Activated CD8-positive, alpha-beta memory T cell treated with anti-CD3 and anti-CD28 coated beads for 36 hours (primary cell): ENCODE results near the gene ZNHIT6. TPM values are rescaled to one million over a fixed set of nuclear protein-coding genes. Genes with fewer than 3 reads are reported as not detected.
"Not testable (repeated sequence)": the region's sequence is repeated elsewhere in the genome, so short reads cannot be mapped to it uniquely, and the experiment has no call there.

Experiments used
- CTCF ChIA-PET: fragments of 350-600 bp; sonication (Branson Sonifier 250); formaldehyde crosslinking; loops from one replicate; lab custom pipeline; 2021; ENCODE audit warnings: antibody characterized with exemption; lab: Charles Lee
- POLR2A ChIA-PET: fragments of 350-600 bp; sonication (Branson Sonifier 250); formaldehyde crosslinking; loops from one replicate; lab custom pipeline; 2021; ENCODE audit warnings: antibody characterized with exemption; lab: Charles Lee
- total RNA-seq, 2 experiments: library from RNA; stranded (reverse); gene quantifications; one replicate each; pipeline ENCODE4 v1.2.3, GENCODE V29; 2021

Gene ZNHIT6, protein sequence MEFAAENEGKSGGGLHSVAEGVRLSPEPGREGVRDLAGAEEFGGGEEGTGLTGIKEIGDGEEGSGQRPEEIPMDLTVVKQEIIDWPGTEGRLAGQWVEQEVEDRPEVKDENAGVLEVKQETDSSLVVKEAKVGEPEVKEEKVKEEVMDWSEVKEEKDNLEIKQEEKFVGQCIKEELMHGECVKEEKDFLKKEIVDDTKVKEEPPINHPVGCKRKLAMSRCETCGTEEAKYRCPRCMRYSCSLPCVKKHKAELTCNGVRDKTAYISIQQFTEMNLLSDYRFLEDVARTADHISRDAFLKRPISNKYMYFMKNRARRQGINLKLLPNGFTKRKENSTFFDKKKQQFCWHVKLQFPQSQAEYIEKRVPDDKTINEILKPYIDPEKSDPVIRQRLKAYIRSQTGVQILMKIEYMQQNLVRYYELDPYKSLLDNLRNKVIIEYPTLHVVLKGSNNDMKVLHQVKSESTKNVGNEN
- 10 to 100 TPM; 32.5 to 32.7 TPM for total RNA-seq

DNA sequence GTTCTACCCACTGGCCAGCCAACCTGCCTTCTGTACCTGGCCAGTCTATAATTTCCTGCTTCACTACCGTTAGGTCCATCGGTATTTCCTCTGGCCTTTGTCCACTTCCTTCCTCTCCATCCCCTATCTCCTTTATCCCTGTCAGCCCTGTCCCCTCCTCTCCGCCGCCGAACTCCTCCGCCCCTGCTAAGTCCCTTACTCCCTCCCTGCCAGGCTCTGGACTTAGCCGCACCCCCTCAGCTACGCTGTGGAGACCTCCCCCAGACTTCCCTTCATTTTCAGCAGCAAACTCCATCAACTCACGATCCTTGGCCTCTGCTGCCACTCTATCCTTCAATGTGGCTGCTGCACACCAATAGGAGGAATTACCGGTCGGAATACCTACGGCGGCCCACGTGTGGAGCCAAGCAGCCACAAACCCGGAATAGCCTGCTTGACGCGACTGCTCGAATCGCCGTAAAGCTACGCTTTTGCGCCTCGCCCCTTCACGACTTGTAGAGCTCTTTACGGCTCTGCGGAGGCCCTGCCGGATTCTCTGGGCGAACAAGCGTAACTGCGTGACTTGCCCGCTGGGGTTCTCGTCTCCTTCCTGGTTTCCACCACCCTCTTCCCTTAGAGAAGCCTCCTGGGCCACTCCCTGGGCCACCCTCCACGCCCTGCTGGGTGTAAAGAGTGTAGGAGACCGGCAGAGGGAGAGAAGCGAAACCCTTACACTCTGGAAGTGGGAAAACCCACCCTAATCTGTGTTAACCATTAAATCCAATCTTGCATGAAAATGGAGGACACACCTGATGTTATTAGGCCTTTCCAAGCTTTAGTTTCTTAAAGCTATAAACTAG lies at the start of gene ZNHIT6:
TSS of gene ZNHIT6 (minus strand) at position 444 of the 839 bp plus-strand sequence. CDS start at position 295, 149 bp downstream.
- CTCF ChIA-PET: interaction anchor here (0.7 to 1.0 kb wide), 2 partner anchors 13 to 410 kb away, joined by 3 read pairs; no protein-coding TSS in a partner anchor
- POLR2A ChIA-PET: no interaction called here

DNA sequence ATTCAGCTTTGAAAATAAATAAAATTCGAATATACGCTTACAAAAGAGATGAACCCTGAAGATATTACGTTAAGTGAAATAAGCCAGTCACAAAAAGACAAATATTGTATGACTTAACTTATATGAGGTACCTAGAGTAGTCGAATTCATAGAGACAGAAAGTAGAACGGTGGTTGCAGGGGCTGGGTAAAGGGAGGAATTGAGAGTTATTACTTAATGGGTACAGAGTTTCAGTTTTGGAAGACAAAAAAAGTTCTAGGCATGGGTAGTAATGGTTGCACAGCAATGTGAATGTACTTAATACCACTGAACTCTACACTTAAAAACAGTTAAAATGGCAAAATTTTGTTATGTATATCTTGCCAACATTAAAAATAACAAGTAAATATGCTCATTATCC lies 48.6 kb upstream of the ZNHIT6 start:
- CTCF ChIA-PET: no interaction called here
- POLR2A ChIA-PET: no interaction called here

DNA sequence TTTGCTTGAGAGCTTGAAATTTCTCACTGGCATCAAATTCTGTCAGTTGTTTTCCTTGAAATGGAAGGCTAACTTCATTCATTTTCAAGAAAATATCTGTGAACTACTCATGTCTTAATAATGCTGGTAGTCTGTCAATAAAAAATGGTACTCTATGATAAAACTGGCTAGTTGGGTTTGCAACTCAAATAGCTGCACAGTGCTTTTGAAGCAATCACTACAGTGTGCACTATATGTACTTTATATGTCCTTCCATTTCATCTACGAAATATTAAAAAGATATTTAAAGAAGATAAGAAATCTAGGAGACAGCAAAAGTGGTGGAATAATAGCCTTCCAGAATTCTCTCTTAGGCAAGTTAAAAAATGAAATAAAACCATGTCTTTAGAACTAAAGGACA lies 39.9 kb upstream of the ZNHIT6 start:
- POLR2A ChIA-PET: no interaction called here
- CTCF ChIA-PET: no interaction called here

DNA sequence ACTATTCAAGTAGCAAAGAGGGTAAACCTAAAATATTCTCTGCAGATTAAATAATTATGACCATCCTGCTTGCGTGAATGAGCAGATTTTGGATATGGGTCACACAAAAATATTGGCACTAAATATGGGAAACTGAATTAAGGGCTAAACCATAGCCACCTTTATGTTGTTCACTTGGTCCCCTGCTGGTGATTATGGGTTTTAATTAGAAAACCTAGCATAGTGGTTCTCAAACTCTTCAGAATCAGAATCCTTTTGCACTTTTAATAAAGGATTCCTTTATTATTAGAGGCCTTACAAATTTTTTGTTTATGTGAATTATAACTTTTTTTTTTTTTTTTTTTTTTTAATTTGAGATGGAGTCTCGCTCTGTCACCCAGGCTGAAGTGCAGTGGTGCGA lies 38.5 kb upstream of the ZNHIT6 start:
- CTCF ChIA-PET: interaction anchor here (0.7 kb wide), 1 partner anchor 11 kb away, joined by 4 read pairs; no protein-coding TSS in a partner anchor

DNA sequence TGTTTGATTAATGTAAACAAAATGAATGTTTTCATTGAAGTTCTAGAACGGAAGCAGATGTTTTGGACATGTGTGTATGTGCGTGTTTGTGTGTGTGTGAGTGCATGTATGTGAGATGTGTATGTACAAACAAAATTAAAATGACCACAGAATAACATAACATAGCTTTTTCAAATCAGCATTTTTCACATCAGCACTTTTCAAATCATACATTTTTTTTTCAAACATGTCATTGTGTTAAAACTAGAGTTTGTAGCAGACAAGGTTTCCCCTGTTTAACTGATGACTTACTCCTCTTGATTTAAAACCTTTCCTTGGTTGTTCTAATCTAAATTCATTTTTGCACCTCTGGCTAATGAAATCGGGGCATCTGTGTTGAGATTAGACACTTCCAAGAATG lies 35.6 kb upstream of the ZNHIT6 start:
- POLR2A ChIA-PET: no interaction called here
- CTCF ChIA-PET: no interaction called here

More for the DNA sequence above, 38.5 kb upstream of the ZNHIT6 start:
- POLR2A ChIA-PET: no interaction called here

DNA sequence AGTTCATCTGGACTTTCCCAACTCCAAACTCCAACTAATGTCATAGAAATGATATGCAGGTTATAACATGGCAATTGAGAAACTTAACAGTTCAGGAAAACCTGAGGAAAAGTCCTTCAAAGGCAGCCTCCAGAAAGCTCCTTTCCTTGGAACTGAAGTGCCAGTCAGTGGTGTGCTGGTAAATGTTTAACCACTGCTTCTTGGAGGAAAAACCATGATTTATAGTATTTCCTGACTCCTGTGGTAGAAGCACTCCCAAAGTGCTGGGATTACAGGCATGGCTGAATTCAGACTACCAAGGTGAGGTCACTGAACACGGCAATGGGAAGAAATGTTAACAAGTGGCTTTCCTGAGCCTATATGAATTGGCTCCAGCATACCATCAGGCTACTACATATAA lies 26.7 kb upstream of the ZNHIT6 start:
- CTCF ChIA-PET: no interaction called here
- POLR2A ChIA-PET: no interaction called here

DNA sequence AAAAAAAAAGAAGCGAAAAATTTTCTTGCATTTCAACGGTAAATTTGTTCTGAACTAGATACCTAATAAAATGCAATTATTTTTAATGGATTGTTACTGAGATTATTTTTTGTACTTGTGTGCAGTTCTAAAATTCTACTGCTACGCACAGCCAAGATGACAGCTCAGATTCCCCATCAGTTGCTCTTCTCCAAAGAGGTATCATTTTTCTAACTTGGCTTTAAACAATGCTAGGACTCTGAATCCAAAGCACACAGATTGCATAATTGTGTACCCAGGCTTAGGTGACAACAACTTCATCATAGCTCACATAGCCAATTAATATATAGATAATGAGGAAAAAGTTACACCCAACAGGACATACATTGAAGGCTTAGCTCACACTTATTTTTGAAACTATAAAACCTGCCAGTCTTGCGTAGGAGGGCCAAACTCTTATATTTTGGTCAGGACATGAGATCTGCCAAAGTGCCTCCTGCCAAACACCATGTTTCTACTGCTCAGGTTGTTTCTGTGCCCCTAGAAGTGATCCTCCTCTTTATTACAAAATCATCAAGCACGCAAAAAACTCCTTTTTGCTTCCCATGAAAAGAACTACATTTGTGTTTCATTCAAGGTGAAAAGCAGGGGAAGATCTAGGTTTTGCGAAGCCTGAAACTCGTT lies 10.6 kb upstream of the ZNHIT6 start:
- ChIA-PET CTCF (interaction anchor here (0.7 kb wide), 1 partner anchor 81 kb away, joined by 3 read pairs; no protein-coding TSS in a partner anchor), POLR2A (no interaction called here)

DNA sequence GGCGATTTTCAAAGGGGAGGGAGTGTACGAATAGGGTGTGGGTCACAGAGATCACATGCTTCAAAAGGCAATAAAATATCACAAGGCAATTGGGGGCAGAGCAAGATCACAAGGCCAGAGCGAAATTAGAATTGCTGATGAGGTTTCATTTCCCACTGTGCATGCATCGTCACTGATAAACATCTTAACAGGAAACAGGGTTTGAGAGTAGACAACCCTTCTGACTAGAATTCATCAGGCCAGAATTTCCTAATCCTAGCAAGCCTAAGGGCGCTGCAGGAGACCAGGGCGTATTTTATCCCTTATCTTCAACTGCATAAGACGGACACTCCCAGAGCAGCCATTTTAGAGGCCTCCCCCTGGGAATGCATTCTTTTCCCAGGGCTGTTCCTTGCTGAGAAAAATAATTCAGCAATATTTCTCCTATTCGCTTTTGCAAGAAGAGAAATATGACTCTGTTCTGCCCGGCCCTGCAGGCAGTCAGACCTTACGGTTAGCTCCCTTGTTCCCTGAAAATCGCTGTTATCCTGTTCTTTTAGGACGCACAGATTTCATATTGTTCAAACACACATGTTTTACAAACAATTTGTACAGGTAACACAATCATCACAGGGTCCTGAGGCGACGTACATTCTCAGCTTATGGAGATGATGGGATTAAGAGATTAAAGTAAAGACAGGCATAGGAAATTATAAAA lies 6.3 kb upstream of the ZNHIT6 start:
- CTCF ChIA-PET, POLR2A ChIA-PET: not testable (repeated sequence)

DNA sequence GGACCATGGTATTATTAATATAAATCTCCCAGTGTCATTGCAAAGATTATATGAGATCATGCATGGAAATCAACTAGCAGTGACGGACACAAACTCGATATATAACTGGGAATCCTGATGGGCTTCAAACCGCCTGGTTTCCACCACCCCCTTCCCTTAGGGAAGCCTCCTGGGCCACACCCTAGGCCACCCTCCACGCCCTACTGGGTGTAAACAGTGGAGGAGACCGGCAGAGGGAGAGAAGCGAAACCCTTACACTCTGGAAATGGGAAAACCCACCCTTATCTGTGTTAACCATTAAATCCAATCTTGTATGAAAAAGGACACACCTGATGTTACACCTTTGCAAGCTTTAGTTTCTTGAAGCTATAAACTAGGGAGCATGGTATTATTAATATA lies 595 bp upstream of the ZNHIT6 start:
- ChIA-PET POLR2A (no interaction called here), CTCF (interaction anchor here (1.0 kb wide), 1 partner anchor 13 kb away, joined by 3 read pairs; no protein-coding TSS in a partner anchor)

DNA sequence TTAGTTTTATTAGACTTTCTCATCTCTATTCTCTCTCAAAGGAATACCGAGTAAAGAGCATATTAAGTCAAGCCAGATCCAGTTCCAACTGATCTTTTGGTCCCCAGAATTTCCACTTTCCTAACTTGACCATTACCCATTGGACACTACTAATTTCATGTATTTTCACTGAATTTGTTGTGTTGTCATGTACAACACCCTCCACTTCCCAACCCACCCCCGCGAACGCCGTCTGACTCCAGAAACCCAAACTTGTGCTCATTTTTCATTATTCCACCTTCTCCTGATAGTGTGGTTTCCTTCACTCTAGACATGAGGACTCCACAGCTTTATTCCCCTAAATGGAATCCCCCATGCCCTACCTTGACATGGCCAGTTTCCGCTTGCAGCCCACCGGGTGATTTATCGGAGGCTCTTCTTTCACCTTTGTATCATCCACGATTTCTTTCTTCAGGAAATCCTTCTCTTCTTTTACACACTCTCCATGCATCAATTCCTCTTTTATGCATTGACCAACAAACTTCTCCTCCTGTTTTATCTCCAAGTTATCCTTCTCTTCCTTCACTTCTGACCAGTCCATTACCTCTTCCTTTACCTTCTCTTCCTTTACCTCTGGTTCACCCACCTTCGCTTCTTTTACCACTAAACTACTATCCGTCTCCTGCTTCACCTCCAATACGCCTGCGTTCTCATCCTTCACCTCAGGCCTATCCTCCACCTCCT lies 805 bp downstream of the ZNHIT6 start:
- ChIA-PET CTCF (no interaction called here), POLR2A (interaction anchor here (0.6 kb wide), 1 partner anchor 43 kb away, joined by 3 read pairs; no protein-coding TSS in a partner anchor)

DNA sequence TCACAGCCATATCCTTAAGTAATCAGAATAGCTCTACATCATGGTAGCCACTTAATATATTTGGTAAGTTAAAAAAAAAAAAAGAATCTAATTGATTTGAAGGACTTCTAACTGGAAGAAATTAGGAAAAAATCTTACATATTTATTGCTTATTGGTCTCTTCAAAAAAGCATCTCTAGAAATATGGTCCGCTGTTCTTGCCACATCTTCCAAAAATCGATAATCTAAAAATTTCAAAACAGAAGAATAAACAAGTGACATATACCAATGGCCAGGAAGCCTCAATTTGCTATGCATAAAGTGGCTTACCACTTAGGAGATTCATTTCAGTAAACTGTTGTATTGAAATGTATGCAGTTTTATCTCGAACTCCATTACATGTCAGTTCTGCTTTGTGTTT lies 2.3 kb downstream of the ZNHIT6 start:
- ChIA-PET CTCF (no interaction called here), POLR2A (no interaction called here)

DNA sequence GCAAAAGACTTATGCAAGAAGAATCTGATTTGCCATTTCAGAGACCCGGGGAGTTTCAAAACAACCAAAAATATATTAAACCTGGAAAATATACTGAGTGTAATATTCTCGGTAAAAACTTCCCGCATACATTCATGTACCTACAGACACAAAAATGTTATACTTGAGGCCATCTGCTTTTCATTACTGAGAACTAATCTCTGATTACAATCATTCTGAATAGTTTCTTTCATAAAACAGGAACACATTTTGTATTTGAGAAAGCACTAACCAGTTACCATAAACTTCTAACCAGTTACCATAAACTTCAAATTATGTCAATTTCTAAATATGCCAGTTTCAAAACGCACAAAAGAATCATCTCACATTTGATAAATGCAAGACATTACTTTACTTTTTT lies 7.8 kb downstream of the ZNHIT6 start:
- CTCF ChIA-PET: no interaction called here
- POLR2A ChIA-PET: no interaction called here

DNA sequence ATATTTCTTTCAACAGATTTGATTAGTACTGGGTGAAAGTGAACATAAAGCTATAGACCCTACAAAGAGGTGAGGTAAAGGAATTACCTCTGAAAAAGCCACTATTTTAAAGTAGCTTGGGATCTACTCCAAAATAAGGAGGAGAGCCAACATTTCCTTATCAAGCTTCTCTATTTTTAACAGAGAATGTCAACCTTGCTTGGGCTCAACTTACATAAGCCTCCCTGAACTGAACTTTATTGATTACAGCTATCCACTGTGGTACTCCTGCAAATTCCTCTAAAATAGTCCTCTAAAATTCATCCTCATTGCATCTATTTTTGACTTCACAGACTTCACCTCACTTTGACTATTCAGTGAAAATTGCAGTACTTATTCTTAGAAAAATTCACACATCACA lies 10.3 kb downstream of the ZNHIT6 start:
- POLR2A ChIA-PET: no interaction called here
- CTCF ChIA-PET: no interaction called here

DNA sequence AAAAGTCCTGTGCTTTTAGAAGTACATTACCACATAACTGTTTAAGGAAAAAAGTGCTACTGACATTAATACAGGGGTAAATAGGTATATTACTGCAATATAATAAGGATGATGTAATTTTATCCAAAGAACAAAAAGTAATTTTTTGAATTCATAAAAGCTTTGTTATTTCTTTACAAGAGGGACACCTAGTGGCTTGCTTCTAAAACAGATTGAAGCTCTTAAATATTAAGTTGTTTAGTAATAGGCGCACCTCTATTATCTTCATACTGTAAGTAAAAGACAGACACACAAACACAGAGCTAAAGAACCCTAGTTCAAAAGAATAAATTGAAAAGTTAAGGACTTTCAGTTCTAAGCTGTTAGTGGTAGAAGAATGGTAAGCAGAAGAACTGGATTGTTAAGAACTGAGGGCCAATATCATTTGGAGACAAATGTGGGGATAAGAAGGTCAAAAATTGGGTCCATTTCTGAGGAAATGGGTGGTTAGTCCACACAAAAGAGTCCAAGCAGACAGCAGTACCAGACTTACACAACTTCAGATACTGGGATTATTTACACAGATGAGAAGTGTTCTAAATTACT lies 15.4 kb downstream of the ZNHIT6 start:
- CTCF ChIA-PET: no interaction called here
- POLR2A ChIA-PET: no interaction called here

DNA sequence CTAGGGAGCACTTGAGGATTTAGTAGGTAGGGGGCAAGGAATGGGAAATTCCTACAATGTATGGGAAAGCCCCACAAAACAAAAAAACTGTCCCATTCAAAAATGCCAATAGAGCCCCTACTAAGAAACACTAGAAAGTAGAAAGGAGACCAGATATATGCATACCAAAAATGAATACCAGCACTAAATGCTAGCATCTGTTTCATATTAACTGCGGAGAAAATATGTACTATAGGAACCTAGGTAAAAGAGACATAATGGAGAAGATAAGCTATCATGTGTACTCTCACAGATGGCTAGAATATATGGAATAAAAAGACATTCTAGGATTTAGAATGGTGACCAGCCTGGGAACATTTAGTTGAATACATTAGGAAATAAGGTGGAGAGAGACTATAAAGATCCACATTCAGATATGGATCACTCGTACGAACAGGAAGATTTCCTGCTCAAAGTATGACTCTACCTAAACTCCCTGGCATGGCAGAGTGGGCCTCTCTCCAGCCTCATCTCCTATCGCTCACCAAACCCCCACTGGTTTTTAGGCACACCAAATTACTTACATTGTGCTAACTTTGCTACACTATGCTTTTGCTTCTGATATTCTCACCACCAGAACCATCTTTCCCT lies 18.3 kb downstream of the ZNHIT6 start:
- ChIA-PET CTCF (no interaction called here), POLR2A (no interaction called here)

DNA sequence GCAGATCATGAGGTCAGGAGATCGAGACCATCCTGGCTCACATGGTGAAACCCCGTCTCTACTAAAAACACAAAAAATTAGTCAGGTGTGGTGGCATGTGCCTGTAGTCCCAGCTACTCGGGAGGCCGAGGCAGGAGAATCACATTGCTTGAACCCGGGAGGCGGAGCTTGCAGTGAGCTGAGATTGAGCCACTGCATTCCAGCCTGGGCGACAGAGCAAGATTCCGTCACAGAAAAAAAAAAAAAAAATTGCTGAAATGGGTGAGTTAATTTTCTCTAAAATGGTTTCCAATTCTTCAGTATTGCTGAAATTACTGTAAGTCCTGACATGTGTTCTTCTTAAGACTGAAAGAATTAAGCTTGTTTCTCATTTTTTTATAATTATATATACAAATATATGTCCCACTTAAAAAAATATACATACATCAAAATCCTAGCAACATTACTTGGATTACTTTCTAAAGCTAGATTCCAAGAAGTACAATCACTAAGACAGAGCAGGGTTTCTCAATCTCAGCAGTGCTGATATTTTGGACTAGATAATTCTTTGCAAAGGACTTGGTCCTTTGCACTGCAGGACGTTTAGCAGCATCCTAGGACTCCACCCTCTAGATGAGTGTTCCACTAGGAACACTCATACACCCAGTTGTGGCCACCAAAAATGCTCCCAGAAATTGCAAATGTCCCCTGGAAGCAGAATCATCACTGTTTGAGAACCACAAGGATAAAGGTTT lies 24.8 kb downstream of the ZNHIT6 start:
- ChIA-PET CTCF (no interaction called here), POLR2A (no interaction called here)

DNA sequence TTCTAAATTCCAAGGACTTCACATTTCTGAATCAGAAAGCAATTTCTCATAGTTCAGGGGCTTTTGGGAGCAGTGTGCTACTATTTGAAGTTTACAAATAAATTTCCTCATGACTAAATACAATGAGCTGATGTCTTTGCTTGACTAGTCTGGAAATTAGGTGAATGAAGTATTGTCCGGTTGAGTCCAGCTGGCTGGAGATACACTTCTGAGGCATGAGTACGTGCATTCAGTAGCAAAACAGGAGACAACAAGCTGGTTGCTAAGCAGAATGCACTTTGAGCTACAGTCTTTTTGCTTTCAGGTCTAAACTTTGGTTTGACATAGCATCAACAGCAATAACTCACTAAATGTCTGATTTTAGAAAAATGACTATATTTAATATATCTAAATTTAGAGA lies 27.1 kb downstream of the ZNHIT6 start:
- ChIA-PET CTCF (no interaction called here), POLR2A (no interaction called here)
